Esophagus squamous epithelium (tissue), 4 donors: ENCODE data around the gene GPR137C.

Experiments used
- POLR2A ChIP-seq, 4 donors: fragments of 450-650 bp; IDR thresholded peaks; one replicate each; pipeline ENCODE4 v1.6.1; 2017; ENCODE audit warnings: antibody characterized with exemption in 4 of 4, mild to moderate bottlenecking in 4 of 4, moderate library complexity in 3 of 4
- TF ChIP-seq, protein P1 (sequence below), 6 experiments: fragments of 450-650 bp in 4 of 6; fragments of 200-600 bp in 2 of 6; sonication (generic) in 2 of 6; IDR thresholded peaks; one replicate each; pipeline ENCODE4 v1.5.1; 2016 to 2019; ENCODE audit warnings: antibody characterized with exemption in 6 of 6, mild to moderate bottlenecking in 4 of 6, moderate library complexity in 4 of 6

DNA sequence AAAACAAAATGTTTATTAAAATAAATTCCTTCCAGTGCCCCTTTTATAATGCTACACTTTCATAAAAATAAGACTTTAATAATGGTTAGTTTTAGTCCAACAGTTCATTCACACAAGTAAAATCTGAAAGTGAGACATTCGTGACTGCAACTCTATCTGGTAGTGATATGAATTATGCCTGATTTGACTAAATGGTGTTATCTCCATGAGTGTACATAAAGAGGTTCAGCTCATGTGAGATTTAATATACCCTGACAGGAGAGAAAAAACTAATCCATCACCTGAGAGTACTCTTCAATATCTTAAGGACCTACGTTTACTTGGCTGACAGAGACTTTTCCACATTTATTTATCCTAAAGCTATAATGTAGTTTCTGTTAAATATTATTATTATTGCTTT lies 108.7 kb downstream of the GPR137C start:
- TF ChIP-seq, protein P1, sequence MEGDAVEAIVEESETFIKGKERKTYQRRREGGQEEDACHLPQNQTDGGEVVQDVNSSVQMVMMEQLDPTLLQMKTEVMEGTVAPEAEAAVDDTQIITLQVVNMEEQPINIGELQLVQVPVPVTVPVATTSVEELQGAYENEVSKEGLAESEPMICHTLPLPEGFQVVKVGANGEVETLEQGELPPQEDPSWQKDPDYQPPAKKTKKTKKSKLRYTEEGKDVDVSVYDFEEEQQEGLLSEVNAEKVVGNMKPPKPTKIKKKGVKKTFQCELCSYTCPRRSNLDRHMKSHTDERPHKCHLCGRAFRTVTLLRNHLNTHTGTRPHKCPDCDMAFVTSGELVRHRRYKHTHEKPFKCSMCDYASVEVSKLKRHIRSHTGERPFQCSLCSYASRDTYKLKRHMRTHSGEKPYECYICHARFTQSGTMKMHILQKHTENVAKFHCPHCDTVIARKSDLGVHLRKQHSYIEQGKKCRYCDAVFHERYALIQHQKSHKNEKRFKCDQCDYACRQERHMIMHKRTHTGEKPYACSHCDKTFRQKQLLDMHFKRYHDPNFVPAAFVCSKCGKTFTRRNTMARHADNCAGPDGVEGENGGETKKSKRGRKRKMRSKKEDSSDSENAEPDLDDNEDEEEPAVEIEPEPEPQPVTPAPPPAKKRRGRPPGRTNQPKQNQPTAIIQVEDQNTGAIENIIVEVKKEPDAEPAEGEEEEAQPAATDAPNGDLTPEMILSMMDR (IDR thresholded peaks at IDR 0.05), result no peak
- TF ChIP-seq POLR2A (IDR thresholded peaks at IDR 0.05), result no peak
